ENCODE measurements around the gene NR1H4.

DNA sequence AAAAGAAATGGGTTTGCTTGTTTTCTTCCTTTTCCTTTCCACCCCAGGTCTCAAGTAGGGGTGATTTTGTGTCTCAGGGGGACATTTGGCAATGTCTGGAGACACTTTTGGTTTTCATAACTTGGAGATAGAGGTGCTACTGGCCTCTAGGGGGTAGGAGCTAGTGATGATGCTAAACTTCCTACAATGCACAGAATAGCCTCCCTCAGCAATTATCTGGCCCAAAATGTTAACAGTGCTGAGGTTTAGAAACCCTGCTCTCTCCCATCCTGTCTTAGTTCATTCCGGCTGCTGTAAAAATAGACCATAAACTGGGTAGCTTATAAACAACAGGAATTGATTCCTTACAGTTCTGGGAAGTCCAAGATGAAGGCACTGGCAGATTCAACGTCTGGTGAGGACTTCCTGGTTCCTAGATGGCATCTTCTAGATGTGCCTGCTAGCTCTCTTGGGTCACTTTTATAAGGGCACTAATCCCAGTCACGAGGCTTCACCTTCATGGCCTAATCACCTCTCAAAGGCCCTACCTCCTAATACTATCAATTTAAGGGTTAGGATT is 92.4 kb downstream of the NR1H4 start:
- TF ChIP-seq, protein P1, sequence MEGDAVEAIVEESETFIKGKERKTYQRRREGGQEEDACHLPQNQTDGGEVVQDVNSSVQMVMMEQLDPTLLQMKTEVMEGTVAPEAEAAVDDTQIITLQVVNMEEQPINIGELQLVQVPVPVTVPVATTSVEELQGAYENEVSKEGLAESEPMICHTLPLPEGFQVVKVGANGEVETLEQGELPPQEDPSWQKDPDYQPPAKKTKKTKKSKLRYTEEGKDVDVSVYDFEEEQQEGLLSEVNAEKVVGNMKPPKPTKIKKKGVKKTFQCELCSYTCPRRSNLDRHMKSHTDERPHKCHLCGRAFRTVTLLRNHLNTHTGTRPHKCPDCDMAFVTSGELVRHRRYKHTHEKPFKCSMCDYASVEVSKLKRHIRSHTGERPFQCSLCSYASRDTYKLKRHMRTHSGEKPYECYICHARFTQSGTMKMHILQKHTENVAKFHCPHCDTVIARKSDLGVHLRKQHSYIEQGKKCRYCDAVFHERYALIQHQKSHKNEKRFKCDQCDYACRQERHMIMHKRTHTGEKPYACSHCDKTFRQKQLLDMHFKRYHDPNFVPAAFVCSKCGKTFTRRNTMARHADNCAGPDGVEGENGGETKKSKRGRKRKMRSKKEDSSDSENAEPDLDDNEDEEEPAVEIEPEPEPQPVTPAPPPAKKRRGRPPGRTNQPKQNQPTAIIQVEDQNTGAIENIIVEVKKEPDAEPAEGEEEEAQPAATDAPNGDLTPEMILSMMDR (IDR thresholded peaks at IDR 0.05), result no peak
- TF ChIP-seq EZH2 (IDR thresholded peaks at IDR 0.05; ENCODE audit: borderline replicate concordance, insufficient read depth, low read depth, low read length, poor library complexity, severe bottlenecking), result no peak
